ENCODE data around the gene BMP7.

The BMP7 gene

GRCh38 chr20:57231161-57231560, 35.3 kb downstream of the BMP7 start:
- ChIA-PET POLR2A (no interaction called here), CTCF (no interaction called here)
- peaks cover 0 to 9% of the 10 kb centered on the region in 2 experiments; a peak in 1 of 3 replicates for H3K36me3 ChIP-seq (ENCODE audit: control insufficient read depth in 2 of 2, insufficient read depth in 1 of 2, low read length in 2 of 2)
- no peak overlapping the region for H3K4me3 ChIP-seq (ENCODE audit: low read depth, low read length)
- H3K4me1 ChIP-seq (ENCODE audit: control insufficient read depth, insufficient read depth, low read length) = no peaks in the 10 kb centered on the region
- no peak for TF ChIP-seq ZNF341 (tag by site-specific recombination; IDR thresholded peaks at IDR 0.05; ENCODE audit: low read depth)
- no peak for TF ChIP-seq ZNF354C (tag by site-specific recombination; IDR thresholded peaks at IDR 0.05; ENCODE audit: borderline replicate concordance, low read depth)
- no peak for TF ChIP-seq ZNF548 (tag by site-specific recombination; IDR thresholded peaks at IDR 0.05)
- TF ChIP-seq ZSCAN4 (tag by site-specific recombination; IDR thresholded peaks at IDR 0.05) = no peak
- TF ChIP-seq ZNF645 (tag by site-specific recombination; IDR thresholded peaks at IDR 0.05) = no peak
- TF ChIP-seq SP7 (tag by site-specific recombination; IDR thresholded peaks at IDR 0.05) = no peak
- TF ChIP-seq CTCF (tag by site-specific recombination; IDR thresholded peaks at IDR 0.05) = no peak
- no peak for TF ChIP-seq ZNF521 (tag by site-specific recombination; IDR thresholded peaks at IDR 0.05)
- TF ChIP-seq ZNF132 (tag by site-specific recombination; IDR thresholded peaks at IDR 0.05; ENCODE audit: borderline replicate concordance) = no peak
- no peak for TF ChIP-seq ELK4 (IDR thresholded peaks at IDR 0.05; ENCODE audit: borderline replicate concordance, low read depth, low read length)
- TF ChIP-seq ZXDB (tag by site-specific recombination; IDR thresholded peaks at IDR 0.05) = no peak
- no peak for TF ChIP-seq ZNF48 (tag by site-specific recombination; IDR thresholded peaks at IDR 0.05)
- no peak for TF ChIP-seq IKZF3 (tag by site-specific recombination; IDR thresholded peaks at IDR 0.05)
- no peak for TF ChIP-seq ZNF221 (tag by site-specific recombination; IDR thresholded peaks at IDR 0.05; ENCODE audit: borderline replicate concordance)
- no peak for TF ChIP-seq ZNF513 (tag by site-specific recombination; IDR thresholded peaks at IDR 0.05)
- TF ChIP-seq ZNF670 (tag by site-specific recombination; IDR thresholded peaks at IDR 0.05; ENCODE audit: low read depth) = no peak
- TF ChIP-seq ZNF488 (tag by site-specific recombination; IDR thresholded peaks at IDR 0.05) = no peak
- TF ChIP-seq ZNF449 (tag by site-specific recombination; IDR thresholded peaks at IDR 0.05) = no peak
- no peaks in the 10 kb centered on the region for H3K9me3 ChIP-seq (ENCODE audit: control insufficient read depth, insufficient read depth, low read depth, low read length)
- H3K27ac ChIP-seq (ENCODE audit: extremely low read depth, low read depth, low read length) = no peak overlapping the region
